Measurements from ENCODE around the gene UGT1A3.
"Not testable (repeated sequence)": the region's sequence is repeated elsewhere in the genome, so short reads cannot be mapped to it uniquely, and the experiment has no call there.

The UGT1A3 gene

GRCh38 chr2:233743464-233744259, 14.8 kb downstream of the UGT1A3 start:
- no peak for TF ChIP-seq CTCF (conservative IDR thresholded peaks at IDR 0.05; ENCODE audit: low read depth, low read length)
- no peaks in the 10 kb centered on the region for H3K4me1 ChIP-seq (ENCODE audit: low read depth, poor library complexity, severe bottlenecking)
- H3K27ac ChIP-seq: no peak overlapping the region

GRCh38 chr2:233745073-233745755, 16.4 kb downstream of the UGT1A3 start:
- Histone ChIP-seq H2AFZ (ENCODE audit: low read depth) (no peak overlapping the region), H3K4me1 (ENCODE audit: low read depth, poor library complexity, severe bottlenecking) (no peaks in the 10 kb centered on the region), H4K20me1 (ENCODE audit: insufficient read depth) (no peaks in the 10 kb centered on the region), H3K4me2 (no peak overlapping the region), H3K36me3 (ENCODE audit: insufficient read depth) (no peaks in the 10 kb centered on the region), H3K9ac (no peak overlapping the region), H3K4me3 (IDR thresholded peaks at IDR 0.05; ENCODE audit: insufficient read depth, low read depth, low read length) (no peak overlapping the region), H3K27me3 (ENCODE audit: insufficient read depth, low read depth) (no peaks in the 10 kb centered on the region), H3K27ac (no peak overlapping the region), H3K79me2 (ENCODE audit: insufficient read depth, low read depth) (no peaks in the 10 kb centered on the region)
- TF ChIP-seq CTCF (conservative IDR thresholded peaks at IDR 0.05; ENCODE audit: low read depth, low read length): no peak

More at GRCh38 chr2:233743464-233744259, 14.8 kb downstream of the UGT1A3 start:
- H3K36me3 ChIP-seq (ENCODE audit: insufficient read depth): no peaks in the 10 kb centered on the region
- no peak overlapping the region for H3K4me2 ChIP-seq
- H3K4me3 ChIP-seq (IDR thresholded peaks at IDR 0.05; ENCODE audit: insufficient read depth, low read depth, low read length): no peak overlapping the region
- H2AFZ ChIP-seq (ENCODE audit: low read depth): no peak overlapping the region
- no peaks in the 10 kb centered on the region for H3K27me3 ChIP-seq (ENCODE audit: insufficient read depth, low read depth)
- H3K79me2 ChIP-seq (ENCODE audit: insufficient read depth, low read depth): no peaks in the 10 kb centered on the region
- no peaks in the 10 kb centered on the region for H4K20me1 ChIP-seq (ENCODE audit: insufficient read depth)
- H3K9ac ChIP-seq: no peak overlapping the region

- H3K4me3 ChIP-seq (IDR thresholded peaks at IDR 0.05; ENCODE audit: insufficient read depth, low read depth, low read length); H3K4me1 ChIP-seq (ENCODE audit: low read depth, poor library complexity, severe bottlenecking); H3K27ac ChIP-seq; H3K9ac ChIP-seq; H3K4me2 ChIP-seq; H4K20me1 ChIP-seq (ENCODE audit: insufficient read depth); H3K36me3 ChIP-seq (ENCODE audit: insufficient read depth); H3K79me2 ChIP-seq (ENCODE audit: insufficient read depth, low read depth); H3K27me3 ChIP-seq (ENCODE audit: insufficient read depth, low read depth); H2AFZ ChIP-seq (ENCODE audit: low read depth): not testable (repeated sequence)
These were observed 17.0 kb downstream of the UGT1A3 start for GRCh38 chr2:233745838-233746237.

- Histone ChIP-seq H3K4me1 (ENCODE audit: low read depth, poor library complexity, severe bottlenecking) (no peaks in the 10 kb centered on the region), H4K20me1 (ENCODE audit: insufficient read depth) (no peaks in the 10 kb centered on the region), H2AFZ (ENCODE audit: low read depth) (no peak overlapping the region), H3K9ac (no peak overlapping the region), H3K4me3 (IDR thresholded peaks at IDR 0.05; ENCODE audit: insufficient read depth, low read depth, low read length) (no peak overlapping the region), H3K27ac (no peak overlapping the region), H3K79me2 (ENCODE audit: insufficient read depth, low read depth) (no peaks in the 10 kb centered on the region), H3K36me3 (ENCODE audit: insufficient read depth) (no peaks in the 10 kb centered on the region), H3K27me3 (ENCODE audit: insufficient read depth, low read depth) (no peaks in the 10 kb centered on the region), H3K4me2 (no peak overlapping the region)
- TF ChIP-seq CTCF (conservative IDR thresholded peaks at IDR 0.05; ENCODE audit: low read depth, low read length): no peak
These were observed 17.8 kb downstream of the UGT1A3 start for GRCh38 chr2:233746475-233747282.

All from KMS-11 (cell line).